Fibroblast of the aortic adventitia (primary cell): Measurements from ENCODE around the gene DUOXA1. TPM values are rescaled to one million over a fixed set of nuclear protein-coding genes. Genes with fewer than 3 reads are reported as not detected.
"Not testable (repeated sequence)": the region's sequence is repeated elsewhere in the genome, so short reads cannot be mapped to it uniquely, and the experiment has no call there.

ENCODE experiments used
- DNase-seq: peaks from one replicate; pipeline ENCODE4 v3.0.0-alpha.2; 2010; ENCODE audit warnings: low read depth
- H3K4me3 ChIP-seq: 2 replicates; pipeline ENCODE4 v1.5.1; 2011; ENCODE audit warnings: low read depth, mild to moderate bottlenecking, control low read depth, low read length, moderate library complexity
- CTCF ChIP-seq: IDR thresholded peaks from 2 replicates; pipeline ENCODE4 v1.5.1; 2011; ENCODE audit warnings: mild to moderate bottlenecking, low read length, control low read depth, inconsistent platforms; ENCODE audit not compliant: insufficient read depth
- total RNA-seq: library from RNA; depleted of rRNA; stranded (reverse); fragments of >200 nt; gene quantifications from 2 replicates; pipeline ENCODE4 v1.2.3, GENCODE V29; 2012; ENCODE audit warnings: low replicate concordance

DUOXA1 gene
- total RNA-seq, 1 donor = 0.36 TPM

GRCh38 chr15:45138814-45139765 is 9.4 kb upstream of the DUOXA1 start:
- H3K4me3 ChIP-seq = no peak overlapping the region
- no peak for DNase-seq
- TF ChIP-seq CTCF = no peak

- DNase-seq = no peak
- no peak for TF ChIP-seq CTCF
- no peak overlapping the region for H3K4me3 ChIP-seq
Measured at GRCh38 chr15:45137703-45138102, 8.0 kb upstream of the DUOXA1 start.

GRCh38 chr15:45136378-45136764 is 6.7 kb upstream of the DUOXA1 start:
- H3K4me3 ChIP-seq = no peak overlapping the region
- DNase-seq = no peak
- peak; percentile 24 for TF ChIP-seq CTCF

GRCh38 chr15:45135705-45136377 is 6.2 kb upstream of the DUOXA1 start:
- DNase-seq, H3K4me3 ChIP-seq: not testable (repeated sequence)

- TF ChIP-seq CTCF = no peak
- no peak for DNase-seq
- no peak overlapping the region for H3K4me3 ChIP-seq
Measured at GRCh38 chr15:45134682-45135604, 5.3 kb upstream of the DUOXA1 start.

- DNase-seq = no peak
- no peak for TF ChIP-seq CTCF
- H3K4me3 ChIP-seq = no peak overlapping the region
Measured at GRCh38 chr15:45134046-45134445, 4.4 kb upstream of the DUOXA1 start.

GRCh38 chr15:45133561-45133920 is 3.9 kb upstream of the DUOXA1 start:
- no peak for DNase-seq
- no peak for TF ChIP-seq CTCF

More at GRCh38 chr15:45133561-45133920, 3.9 kb upstream of the DUOXA1 start:
- H3K4me3 ChIP-seq = no peak overlapping the region
